Loucy (cell line): Measurements from ENCODE around the gene PGS1.

ENCODE experiments used
- H2AFZ ChIP-seq: fragments of 200-600 bp; sonication (generic); 2 replicates; pipeline ENCODE4 v1.6.0; 2016; ENCODE audit warnings: antibody characterized with exemption, mild to moderate bottlenecking, low read length, moderate library complexity
- H3F3A ChIP-seq: fragments of 200-600 bp; 2 replicates; pipeline ENCODE4 v1.6.0; 2016; ENCODE audit warnings: antibody characterized with exemption, low read depth, mild to moderate bottlenecking
- H3K27me3 ChIP-seq: fragments of 200-600 bp; sonication (generic); 2 replicates; pipeline ENCODE4 v1.6.1; 2014; ENCODE audit warnings: low read length, mild to moderate bottlenecking; ENCODE audit not compliant: insufficient read depth, poor library complexity, severe bottlenecking
- H3K36me3 ChIP-seq: fragments of 200-600 bp; sonication (generic); 2 replicates; pipeline ENCODE4 v1.6.1; 2016; ENCODE audit warnings: low read length; ENCODE audit not compliant: insufficient read depth
- H3K4me1 ChIP-seq: fragments of 200-600 bp; sonication (generic); 2 replicates; pipeline ENCODE4 v1.5.1; 2014; ENCODE audit warnings: low read length, mild to moderate bottlenecking; ENCODE audit not compliant: insufficient read depth, poor library complexity, severe bottlenecking
- H3K4me2 ChIP-seq: fragments of 200-600 bp; sonication (generic); 2 replicates; pipeline ENCODE4 v1.6.0; 2014; ENCODE audit warnings: antibody characterized with exemption, low read length, low read depth, mild to moderate bottlenecking; ENCODE audit not compliant: poor library complexity, severe bottlenecking
- H3K4me3 ChIP-seq: fragments of 200-600 bp; sonication (generic); 2 replicates; pipeline ENCODE4 v1.5.1; 2014; ENCODE audit warnings: low read length, mild to moderate bottlenecking, mixed read lengths; ENCODE audit not compliant: poor library complexity, severe bottlenecking
- H3K79me2 ChIP-seq: fragments of 200-600 bp; sonication (generic); 2 replicates; pipeline ENCODE4 v1.6.1; 2014; ENCODE audit warnings: low read length; ENCODE audit not compliant: insufficient read depth
- H3K9ac ChIP-seq: fragments of 200-600 bp; sonication (generic); 2 replicates; pipeline ENCODE4 v1.6.0; 2014; ENCODE audit warnings: mild to moderate bottlenecking, low read depth, low read length, moderate library complexity; ENCODE audit not compliant: poor library complexity, severe bottlenecking
- H3K9me2 ChIP-seq: fragments of 200-600 bp; sonication (generic); replicated peaks from 2 replicates; pipeline ENCODE4 v1.6.1; 2016; ENCODE audit warnings: low read depth, low read length, mixed read lengths
- H3K9me3 ChIP-seq: fragments of 200-600 bp; sonication (generic); 2 replicates; pipeline ENCODE4 v1.6.1; 2014; ENCODE audit warnings: mild to moderate bottlenecking, antibody characterized with exemption, low read length, low read depth; ENCODE audit not compliant: insufficient read depth
- H4K20me1 ChIP-seq: fragments of 200-600 bp; sonication (generic); 2 replicates; pipeline ENCODE4 v1.6.0; 2014; ENCODE audit warnings: antibody characterized with exemption, low read length, mild to moderate bottlenecking; ENCODE audit not compliant: insufficient read depth, poor library complexity, severe bottlenecking
- CTCF ChIP-seq: fragments of 200-600 bp; sonication (generic); conservative IDR thresholded peaks from 2 replicates; pipeline ENCODE4 v1.5.1; 2014; ENCODE audit warnings: mild to moderate bottlenecking, antibody characterized with exemption, low read length
- EZH2phosphoT487 ChIP-seq: fragments of 200-600 bp; IDR thresholded peaks from 2 replicates; pipeline ENCODE4 v1.6.1; 2018; ENCODE audit warnings: antibody characterized with exemption, mild to moderate bottlenecking, moderate library complexity, borderline replicate concordance

The PGS1 gene

GRCh38 chr17:78342449-78343186 is 35.8 kb upstream of the PGS1 start:
- H3K4me1 ChIP-seq: peaks cover 22% of the 10 kb centered on the region
- no peaks in the 10 kb centered on the region for H3K36me3 ChIP-seq
- H3K4me2 ChIP-seq: peak overlapping the region; percentile 54
- TF ChIP-seq CTCF (no peak), EZH2phosphoT487 (no peak)
- H4K20me1 ChIP-seq: no peaks in the 10 kb centered on the region
- H3K27me3 ChIP-seq: no peaks in the 10 kb centered on the region
- peak overlapping the region; percentile 43 for H3K9ac ChIP-seq
- no peaks in the 10 kb centered on the region for H3F3A ChIP-seq
- no peaks in the 10 kb centered on the region for H3K79me2 ChIP-seq
- no peaks in the 10 kb centered on the region for H3K9me2 ChIP-seq
- no peak overlapping the region for H3K4me3 ChIP-seq
- H3K9me3 ChIP-seq: no peaks in the 10 kb centered on the region
- H2AFZ ChIP-seq: no peak overlapping the region

GRCh38 chr17:78343187-78343542 is 35.3 kb upstream of the PGS1 start:
- TF ChIP-seq CTCF: no peak
- no peak for TF ChIP-seq EZH2phosphoT487
- H3K9ac ChIP-seq: peak overlapping the region; percentile 43
- no peaks in the 10 kb centered on the region for H4K20me1 ChIP-seq
- H3K4me3 ChIP-seq: peak overlapping the region; percentile 46
- 0 out of 2 replicates have a peak overlapping the region, but pooled peaks have one; percentile 6 for H2AFZ ChIP-seq
- H3K36me3 ChIP-seq: no peaks in the 10 kb centered on the region
- H3K4me1 ChIP-seq: peaks cover 22% of the 10 kb centered on the region
- H3K4me2 ChIP-seq: peak overlapping the region; percentile 54
- no peaks in the 10 kb centered on the region for H3K9me2 ChIP-seq
- H3F3A ChIP-seq: no peaks in the 10 kb centered on the region
- H3K27me3 ChIP-seq: no peaks in the 10 kb centered on the region
- H3K9me3 ChIP-seq: no peaks in the 10 kb centered on the region
- H3K79me2 ChIP-seq: no peaks in the 10 kb centered on the region

GRCh38 chr17:78343543-78344201 is 34.8 kb upstream of the PGS1 start:
- no peaks in the 10 kb centered on the region for H3K36me3 ChIP-seq
- H3K9ac ChIP-seq: peak overlapping the region; percentile 43
- peak overlapping the region; percentile 54 for H3K4me2 ChIP-seq
- H3K9me2 ChIP-seq: no peaks in the 10 kb centered on the region
- no peaks in the 10 kb centered on the region for H3K9me3 ChIP-seq
- H3K4me1 ChIP-seq: peaks cover 22% of the 10 kb centered on the region
- no peaks in the 10 kb centered on the region for H3K27me3 ChIP-seq
- H4K20me1 ChIP-seq: no peaks in the 10 kb centered on the region
- no peaks in the 10 kb centered on the region for H3F3A ChIP-seq
- H3K4me3 ChIP-seq: peak overlapping the region; percentile 46
- no peaks in the 10 kb centered on the region for H3K79me2 ChIP-seq
- peak overlapping the region; percentile 6; the same call in 1 of the 2 replicates for H2AFZ ChIP-seq
- TF ChIP-seq CTCF (no peak), EZH2phosphoT487 (no peak)
